ENCODE measurements around the gene RPAP3. TPM values are rescaled to one million over a fixed set of nuclear protein-coding genes. Genes with fewer than 3 reads are reported as not detected.

The RPAP3 gene
- total and polyA plus RNA-seq, 2 experiments from 2014 or later: 31.4 to 69.9 TPM

DNA sequence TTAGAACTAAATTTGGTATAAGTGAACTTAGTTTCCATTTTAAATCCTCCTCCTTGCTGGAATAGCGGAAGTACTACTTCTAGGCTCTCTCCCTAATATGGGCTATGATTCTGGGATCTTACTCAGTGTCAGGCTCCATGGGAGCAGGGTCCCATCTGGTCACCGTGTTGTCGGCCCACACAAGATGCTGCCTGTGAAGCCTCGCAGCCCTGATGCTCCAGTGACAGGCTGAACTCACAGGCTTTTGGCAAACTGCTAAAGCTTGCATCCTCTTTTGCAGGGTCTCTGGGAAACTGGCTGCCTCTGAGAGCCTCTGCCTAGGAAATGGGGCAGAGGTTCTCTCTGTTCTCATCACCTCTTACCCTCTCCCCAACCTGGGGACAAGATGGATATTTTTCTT is 88.4 kb downstream of the RPAP3 start:
- Histone ChIP-seq H3K4me3 (no peak overlapping the region), H3K27me3 (ENCODE audit: insufficient read depth) (no peaks in the 10 kb centered on the region), H3K9me2 (ENCODE audit: insufficient read depth) (no peaks in the 10 kb centered on the region), H2AFZ (no peak overlapping the region), H3K36me3 (ENCODE audit: insufficient read depth) (no peaks in the 10 kb centered on the region), H4K20me1 (replicated peaks; ENCODE audit: insufficient read depth) (no peaks in the 10 kb centered on the region), H3K79me2 (replicated peaks; ENCODE audit: insufficient read depth) (no peaks in the 10 kb centered on the region), H3K27ac (ENCODE audit: low read depth) (no peak overlapping the region), H3K4me2 (no peak overlapping the region), H3K4me1 (ENCODE audit: insufficient read depth) (no peaks in the 10 kb centered on the region), H3F3A (replicated peaks; ENCODE audit: low read depth) (no peaks in the 10 kb centered on the region)
- Mint-ChIP-seq H3K27ac (no peak overlapping the region), H3K27me3 (ENCODE audit: insufficient read depth, low read depth, poor library complexity) (peaks cover 5% of the 10 kb centered on the region), H3K9me3 (peaks cover 25% of the 10 kb centered on the region), H3K4me1 (no peaks in the 10 kb centered on the region), H3K4me3 (no peak overlapping the region), H3K36me3 (ENCODE audit: low read depth) (peaks cover 27% of the 10 kb centered on the region)
- no peak for ATAC-seq
- TF ChIP-seq ZNF114 (CRISPR knock-in tag; IDR thresholded peaks at IDR 0.05) (no peak), STAT1 (IDR thresholded peaks at IDR 0.05; ENCODE audit: unreplicated experiment) (no peak), EZH2 (IDR thresholded peaks at IDR 0.05; ENCODE audit: low read depth, unreplicated experiment) (no peak)
- TF ChIP-seq, protein P1, sequence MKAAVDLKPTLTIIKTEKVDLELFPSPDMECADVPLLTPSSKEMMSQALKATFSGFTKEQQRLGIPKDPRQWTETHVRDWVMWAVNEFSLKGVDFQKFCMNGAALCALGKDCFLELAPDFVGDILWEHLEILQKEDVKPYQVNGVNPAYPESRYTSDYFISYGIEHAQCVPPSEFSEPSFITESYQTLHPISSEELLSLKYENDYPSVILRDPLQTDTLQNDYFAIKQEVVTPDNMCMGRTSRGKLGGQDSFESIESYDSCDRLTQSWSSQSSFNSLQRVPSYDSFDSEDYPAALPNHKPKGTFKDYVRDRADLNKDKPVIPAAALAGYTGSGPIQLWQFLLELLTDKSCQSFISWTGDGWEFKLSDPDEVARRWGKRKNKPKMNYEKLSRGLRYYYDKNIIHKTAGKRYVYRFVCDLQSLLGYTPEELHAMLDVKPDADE (IDR thresholded peaks at IDR 0.05): no peak
- DNase-seq (ENCODE audit: low spot score): no peak

- no peak for ATAC-seq
- TF ChIP-seq, protein P2, sequence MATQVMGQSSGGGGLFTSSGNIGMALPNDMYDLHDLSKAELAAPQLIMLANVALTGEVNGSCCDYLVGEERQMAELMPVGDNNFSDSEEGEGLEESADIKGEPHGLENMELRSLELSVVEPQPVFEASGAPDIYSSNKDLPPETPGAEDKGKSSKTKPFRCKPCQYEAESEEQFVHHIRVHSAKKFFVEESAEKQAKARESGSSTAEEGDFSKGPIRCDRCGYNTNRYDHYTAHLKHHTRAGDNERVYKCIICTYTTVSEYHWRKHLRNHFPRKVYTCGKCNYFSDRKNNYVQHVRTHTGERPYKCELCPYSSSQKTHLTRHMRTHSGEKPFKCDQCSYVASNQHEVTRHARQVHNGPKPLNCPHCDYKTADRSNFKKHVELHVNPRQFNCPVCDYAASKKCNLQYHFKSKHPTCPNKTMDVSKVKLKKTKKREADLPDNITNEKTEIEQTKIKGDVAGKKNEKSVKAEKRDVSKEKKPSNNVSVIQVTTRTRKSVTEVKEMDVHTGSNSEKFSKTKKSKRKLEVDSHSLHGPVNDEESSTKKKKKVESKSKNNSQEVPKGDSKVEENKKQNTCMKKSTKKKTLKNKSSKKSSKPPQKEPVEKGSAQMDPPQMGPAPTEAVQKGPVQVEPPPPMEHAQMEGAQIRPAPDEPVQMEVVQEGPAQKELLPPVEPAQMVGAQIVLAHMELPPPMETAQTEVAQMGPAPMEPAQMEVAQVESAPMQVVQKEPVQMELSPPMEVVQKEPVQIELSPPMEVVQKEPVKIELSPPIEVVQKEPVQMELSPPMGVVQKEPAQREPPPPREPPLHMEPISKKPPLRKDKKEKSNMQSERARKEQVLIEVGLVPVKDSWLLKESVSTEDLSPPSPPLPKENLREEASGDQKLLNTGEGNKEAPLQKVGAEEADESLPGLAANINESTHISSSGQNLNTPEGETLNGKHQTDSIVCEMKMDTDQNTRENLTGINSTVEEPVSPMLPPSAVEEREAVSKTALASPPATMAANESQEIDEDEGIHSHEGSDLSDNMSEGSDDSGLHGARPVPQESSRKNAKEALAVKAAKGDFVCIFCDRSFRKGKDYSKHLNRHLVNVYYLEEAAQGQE (IDR thresholded peaks at IDR 0.05; ENCODE audit: unreplicated experiment): no peak
- TF ChIP-seq ZNF114 (CRISPR knock-in tag; IDR thresholded peaks at IDR 0.05): no peak
- TF ChIP-seq EZH2 (IDR thresholded peaks at IDR 0.05; ENCODE audit: low read depth, unreplicated experiment): no peak
- no peak for TF ChIP-seq STAT1 (IDR thresholded peaks at IDR 0.05; ENCODE audit: unreplicated experiment)
- TF ChIP-seq, protein P1 (IDR thresholded peaks at IDR 0.05): no peak
- TF ChIP-seq NANOG (IDR thresholded peaks at IDR 0.05; ENCODE audit: borderline replicate concordance): no peak
- no peak for TF ChIP-seq CREB1 (CRISPR knock-in tag; IDR thresholded peaks at IDR 0.05; ENCODE audit: low read depth)
- TF ChIP-seq ZNF331 (CRISPR knock-in tag; IDR thresholded peaks at IDR 0.05; ENCODE audit: low read depth): no peak
- TF ChIP-seq JUNB (IDR thresholded peaks at IDR 0.05; ENCODE audit: unreplicated experiment): no peak
- no peak for TF ChIP-seq POLR2AphosphoS5 (IDR thresholded peaks at IDR 0.05; ENCODE audit: low read depth)
- TF ChIP-seq EZH2phosphoT487 (IDR thresholded peaks at IDR 0.05; ENCODE audit: unreplicated experiment): no peak
Observed at GRCh38 chr12:47616440-47616839, 89.4 kb downstream of the RPAP3 start.

More at GRCh38 chr12:47616440-47616839, 89.4 kb downstream of the RPAP3 start:
- Mint-ChIP-seq H3K27ac (no peak overlapping the region), H3K27me3 (ENCODE audit: insufficient read depth, low read depth, poor library complexity) (peaks cover 5% of the 10 kb centered on the region), H3K36me3 (ENCODE audit: low read depth) (peaks cover 35% of the 10 kb centered on the region), H3K4me3 (no peak overlapping the region), H3K9me3 (peaks cover 33% of the 10 kb centered on the region), H3K4me1 (no peaks in the 10 kb centered on the region)
- H3K4me1 ChIP-seq (ENCODE audit: insufficient read depth): no peaks in the 10 kb centered on the region
- H3K36me3 ChIP-seq (ENCODE audit: insufficient read depth): no peaks in the 10 kb centered on the region
- H3K79me2 ChIP-seq (replicated peaks; ENCODE audit: insufficient read depth): no peaks in the 10 kb centered on the region
- no peak overlapping the region for H3K27ac ChIP-seq (ENCODE audit: low read depth)
- H3K9me2 ChIP-seq (ENCODE audit: insufficient read depth): no peaks in the 10 kb centered on the region
- no peaks in the 10 kb centered on the region for H3F3A ChIP-seq (replicated peaks; ENCODE audit: low read depth)
- H2AFZ ChIP-seq: no peak overlapping the region
- no peak for DNase-seq (ENCODE audit: low spot score)
- H3K4me3 ChIP-seq: no peak overlapping the region
- H4K20me1 ChIP-seq (replicated peaks; ENCODE audit: insufficient read depth): no peaks in the 10 kb centered on the region
- H3K27me3 ChIP-seq (ENCODE audit: insufficient read depth): no peaks in the 10 kb centered on the region
- H3K4me2 ChIP-seq: no peak overlapping the region

Measured in GM23338 (cell line).